H1 (cell line): Measurements from ENCODE around the gene GRIK4. TPM values are rescaled to one million over a fixed set of nuclear protein-coding genes. Genes with fewer than 3 reads are reported as not detected.
"Not testable (repeated sequence)": the region's sequence is repeated elsewhere in the genome, so short reads cannot be mapped to it uniquely, and the experiment has no call there.

Experiments used
- CTCF ChIA-PET: fragments of 300-600 bp; sonication (Branson Sonifier 250); formaldehyde crosslinking; loops from one replicate; lab custom pipeline; 2021; ENCODE audit not compliant: partially characterized antibody; lab: Charles Lee
- POLR2A ChIA-PET: fragments of 300-600 bp; sonication (Branson Sonifier 250); formaldehyde crosslinking; loops from one replicate; lab custom pipeline; 2021; ENCODE audit warnings: inconsistent platforms; ENCODE audit not compliant: partially characterized antibody; lab: Charles Lee
- DNase-seq, 2 experiments: peaks; one replicate each; pipeline versions ENCODE4 v3.0.0 to v3.0.0-alpha.2; 2010 to 2022; ENCODE audit warnings: low spot score in 2 of 2, low read depth in 1 of 2, mixed read lengths in 1 of 2
- FAIRE-seq: peaks from 2 replicates; lab custom pipeline; 2011; peaks lifted over from hg19 to GRCh38; lab: Jason Lieb, UNC
- H2AFZ ChIP-seq: 2 replicates; pipeline ENCODE4 v1.8.1; 2012; ENCODE audit warnings: low read length, inconsistent platforms
- H2AK5ac ChIP-seq: 2 replicates; pipeline ENCODE4 v1.6.1; 2013; ENCODE audit warnings: low read depth, low read length
- H2BK120ac ChIP-seq: replicated peaks from 2 replicates; pipeline ENCODE3; 2013; ENCODE audit warnings: low read depth, low read length, inconsistent platforms
- H2BK12ac ChIP-seq: 2 replicates; pipeline ENCODE4 v1.6.1; 2013; ENCODE audit warnings: low read depth, low read length
- H2BK15ac ChIP-seq: 2 replicates; pipeline ENCODE4 v1.6.1; 2013; ENCODE audit warnings: low read length
- H2BK20ac ChIP-seq: 2 replicates; pipeline ENCODE4 v1.6.1; 2013; ENCODE audit warnings: low read length
- H2BK5ac ChIP-seq: 2 replicates; pipeline ENCODE4 v1.6.1; 2013; ENCODE audit warnings: low read depth, low read length
- H3K14ac ChIP-seq: 2 replicates; pipeline ENCODE4 v1.6.1; 2013; ENCODE audit warnings: inconsistent platforms; ENCODE audit not compliant: insufficient read length
- H3K18ac ChIP-seq: 2 replicates; pipeline ENCODE4 v1.6.1; 2013; ENCODE audit warnings: low read length; ENCODE audit errors: extremely low read depth
- H3K23ac ChIP-seq: 2 replicates; pipeline ENCODE4 v1.6.1; 2013; ENCODE audit warnings: inconsistent platforms; ENCODE audit not compliant: insufficient read length
- H3K23me2 ChIP-seq: 2 replicates; pipeline ENCODE4 v1.6.1; 2013; ENCODE audit warnings: low read depth, low read length
- H3K27ac ChIP-seq: 2 replicates; pipeline ENCODE4 v1.6.1; 2011; ENCODE audit warnings: low read depth, low read length, inconsistent platforms
- H3K27me3 ChIP-seq, 4 experiments: replicated peaks in 1 of 4; 1 replicate in 1 of 4; 2 replicates in 3 of 4; pipeline versions ENCODE4 v1.6.1 to v1.8.1; 2011 to 2013; ENCODE audit warnings: low read length in 3 of 4, mild to moderate bottlenecking in 3 of 4, inconsistent platforms in 2 of 4, mixed read lengths in 2 of 4, moderate library complexity in 1 of 4; ENCODE audit not compliant: control insufficient read depth in 3 of 4, insufficient read depth in 3 of 4; ENCODE audit errors: extremely low read depth in 1 of 4
- H3K36me3 ChIP-seq, 4 experiments: 2 replicates each; pipeline versions ENCODE4 v1.6.1 to v1.8.1; 2011 to 2013; ENCODE audit warnings: mild to moderate bottlenecking in 4 of 4, low read length in 3 of 4, moderate library complexity in 2 of 4, control low read depth in 1 of 4, inconsistent platforms in 1 of 4; ENCODE audit not compliant: insufficient read depth in 4 of 4, control insufficient read depth in 2 of 4
- H3K4ac ChIP-seq: replicated peaks from 2 replicates; pipeline ENCODE3; 2013; ENCODE audit warnings: low read length, low read depth, mixed read lengths, inconsistent platforms; ENCODE audit not compliant: insufficient read length
- H3K4me1 ChIP-seq, 4 experiments: replicated peaks in 1 of 4; 1 replicate in 1 of 4; 2 replicates in 3 of 4; pipeline versions ENCODE4 v1.6.1 to v1.8.1; 2011 to 2013; ENCODE audit warnings: low read length in 3 of 4, inconsistent platforms in 2 of 4, mixed read lengths in 1 of 4; ENCODE audit not compliant: insufficient read depth in 4 of 4, control insufficient read depth in 3 of 4
- H3K4me2 ChIP-seq, 2 experiments: 2 replicates each; pipeline versions ENCODE4 v1.6.1 to v1.8.1; 2011 to 2013; ENCODE audit warnings: low read depth in 2 of 2, low read length in 2 of 2, control low read depth in 1 of 2, inconsistent platforms in 1 of 2, mild to moderate bottlenecking in 1 of 2; ENCODE audit not compliant: insufficient read depth in 1 of 2
- H3K4me3 ChIP-seq, 4 experiments: fragments of 200-600, 300-600 bp in 1 of 4; sonication (generic), shearing (Covaris generic), sonication (Bioruptor Twin) in 1 of 4; 2 replicates each; pipeline versions ENCODE4 v1.5.1 to v1.8.1; 2011 to 2016; ENCODE audit warnings: low read length in 4 of 4, low read depth in 3 of 4, control low read depth in 2 of 4, inconsistent platforms in 2 of 4, mild to moderate bottlenecking in 2 of 4, mixed read lengths in 1 of 4, moderate library complexity in 1 of 4; ENCODE audit not compliant: insufficient read depth in 2 of 4; ENCODE audit errors: extremely low read depth in 1 of 4
- H3K56ac ChIP-seq: replicated peaks from 2 replicates; pipeline ENCODE3; 2013; ENCODE audit warnings: low read depth, mild to moderate bottlenecking, mixed read lengths, low read length, inconsistent platforms; ENCODE audit not compliant: insufficient read length
- H3K79me1 ChIP-seq: 2 replicates; pipeline ENCODE4 v1.6.1; 2013; ENCODE audit warnings: low read depth, low read length, control low read depth
- H3K79me2 ChIP-seq, 2 experiments: 2 replicates each; pipeline versions ENCODE4 v1.6.1 to v1.8.1; 2012 to 2013; ENCODE audit warnings: low read length in 2 of 2, mild to moderate bottlenecking in 2 of 2, inconsistent platforms in 1 of 2; ENCODE audit not compliant: insufficient read depth in 2 of 2, control insufficient read depth in 1 of 2
- H3K9ac ChIP-seq, 4 experiments: replicated peaks in 1 of 4; 1 replicate in 1 of 4; 2 replicates in 3 of 4; pipeline versions ENCODE4 v1.6.1 to v1.8.1; 2011 to 2013; ENCODE audit warnings: low read depth in 3 of 4, low read length in 3 of 4, control low read depth in 2 of 4, mild to moderate bottlenecking in 2 of 4, moderate library complexity in 2 of 4, inconsistent platforms in 1 of 4; ENCODE audit errors: extremely low read depth in 1 of 4
- H3K9me3 ChIP-seq, 2 experiments: 2 replicates each; pipeline versions ENCODE4 v1.6.1 to v1.8.1; 2012 to 2013; ENCODE audit warnings: mild to moderate bottlenecking in 2 of 2, moderate library complexity in 2 of 2, control low read depth in 1 of 2, inconsistent platforms in 1 of 2, low read depth in 1 of 2, low read length in 1 of 2, mixed read lengths in 1 of 2; ENCODE audit not compliant: insufficient read depth in 2 of 2
- H4K20me1 ChIP-seq, 2 experiments: replicated peaks in 1 of 2; 2 replicates each; pipeline versions ENCODE3 to v1.8.1; 2011 to 2013; ENCODE audit warnings: inconsistent platforms in 2 of 2, low read length in 2 of 2, mild to moderate bottlenecking in 1 of 2; ENCODE audit not compliant: insufficient read depth in 2 of 2, control insufficient read depth in 1 of 2
- H4K5ac ChIP-seq: 2 replicates; pipeline ENCODE4 v1.6.1; 2013; ENCODE audit warnings: low read length, low read depth, mixed read lengths, inconsistent platforms; ENCODE audit not compliant: insufficient read length
- H4K8ac ChIP-seq: 2 replicates; pipeline ENCODE4 v1.8.0; 2013; ENCODE audit warnings: mild to moderate bottlenecking, moderate library complexity, low read length, inconsistent platforms; ENCODE audit not compliant: insufficient read depth; ENCODE audit errors: extremely low read depth
- H4K91ac ChIP-seq: replicated peaks from 2 replicates; pipeline ENCODE3; 2013; ENCODE audit warnings: low read length, mixed read lengths, inconsistent platforms; ENCODE audit not compliant: insufficient read length
- WGBS, 2 experiments: shearing (Covaris generic) in 1 of 2; methylation state at CpG; one replicate each; pipeline versions ENCODE4 v1.1.6 to v1.1.7; 2013 to 2015; ENCODE audit warnings: low lambda C conversion rate in 2 of 2, mixed read lengths in 2 of 2, inconsistent platforms in 1 of 2, low coverage in 1 of 2, missing lambda C conversion rate in 1 of 2; ENCODE audit not compliant: insufficient replicate concordance in 2 of 2, insufficient coverage in 1 of 2, insufficient read length in 1 of 2; ENCODE audit errors: extremely low coverage in 1 of 2, missing lambda C conversion rate in 1 of 2; 5-methylcytosine and 5-hydroxymethylcytosine counted together
- polyA plus RNA-seq, 7 experiments: library from polyadenylated mRNA; depleted of rRNA in 3 of 7; stranded (reverse) in 5 of 7; unstranded in 2 of 7; fragments of >200 nt in 5 of 7; fragments of 200-250 nt in 2 of 7; gene quantifications; 1 replicate in 5 of 7; 2 replicates in 1 of 7; 4 replicates in 1 of 7; pipeline versions ENCODE4 v1.2.1 to v1.2.3, GENCODE V29; 2011 to 2013; ENCODE audit warnings: missing spikeins in 2 of 7, mixed read lengths in 2 of 7
- total RNA-seq: library from RNA; stranded (reverse); fragmentation: NEBNext Ultra II Directional; extraction: Animal tissue kit (Norgen Biotek cat#: 25700); gene quantifications from 2 replicates; pipeline ENCODE4 v1.2.1, GENCODE V29; 2021

The GRIK4 gene
- total and polyA plus RNA-seq, 2 of the 8 experiments (the other 6 are each of a cell fraction or from before 2014, with no cell fraction given), result 1.2 to 2.9 TPM

DNA sequence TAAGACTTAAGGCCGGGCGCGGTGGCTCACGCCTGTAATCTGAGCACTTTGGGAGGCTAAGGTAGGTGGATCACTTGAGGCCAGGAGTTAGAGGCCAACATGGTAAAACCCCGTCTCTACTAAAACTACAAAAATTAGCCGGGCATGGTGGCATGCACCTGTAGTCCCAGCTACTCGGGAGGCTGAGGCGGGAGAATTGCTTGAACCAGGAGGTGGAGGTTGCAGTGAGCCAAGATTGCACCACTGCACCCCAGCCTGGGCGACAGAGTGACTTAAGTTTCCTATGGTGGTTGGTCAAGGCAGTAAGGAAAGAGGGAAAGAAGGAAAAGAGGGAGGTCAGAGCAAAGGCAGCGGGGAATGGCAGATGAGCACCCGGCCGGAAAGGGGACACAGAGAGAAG lies 113.4 kb downstream of the GRIK4 start:
- H4K8ac ChIP-seq, H2BK120ac ChIP-seq, H3K9ac ChIP-seq, H3K79me1 ChIP-seq, FAIRE-seq, H3K56ac ChIP-seq, H3K4me2 ChIP-seq, H4K91ac ChIP-seq, H3K4me3 ChIP-seq, H3K14ac ChIP-seq, H2BK12ac ChIP-seq, H3K79me2 ChIP-seq, H2AK5ac ChIP-seq, H2BK15ac ChIP-seq, H2BK5ac ChIP-seq, H3K27me3 ChIP-seq, H4K5ac ChIP-seq, H3K23ac ChIP-seq, H3K18ac ChIP-seq, H3K36me3 ChIP-seq, H3K9me3 ChIP-seq, H2BK20ac ChIP-seq, H2AFZ ChIP-seq, H3K4me1 ChIP-seq, POLR2A ChIA-PET, H3K27ac ChIP-seq, H4K20me1 ChIP-seq, DNase-seq, H3K4ac ChIP-seq, H3K23me2 ChIP-seq: not testable (repeated sequence)
- 94% methylated on average over 12 of the region's 12 CpGs; no CpG with 5 or more reads in 1 of the 2 experiments for WGBS, 2 experiments
- CTCF ChIA-PET, result interaction anchor here (1.1 to 2.7 kb wide), 8 partner anchors 8 to 62 kb away, joined by 3 to 14 read pairs (median 4); no protein-coding TSS in a partner anchor
